ENCODE data around the gene KIF1A.

DNA sequence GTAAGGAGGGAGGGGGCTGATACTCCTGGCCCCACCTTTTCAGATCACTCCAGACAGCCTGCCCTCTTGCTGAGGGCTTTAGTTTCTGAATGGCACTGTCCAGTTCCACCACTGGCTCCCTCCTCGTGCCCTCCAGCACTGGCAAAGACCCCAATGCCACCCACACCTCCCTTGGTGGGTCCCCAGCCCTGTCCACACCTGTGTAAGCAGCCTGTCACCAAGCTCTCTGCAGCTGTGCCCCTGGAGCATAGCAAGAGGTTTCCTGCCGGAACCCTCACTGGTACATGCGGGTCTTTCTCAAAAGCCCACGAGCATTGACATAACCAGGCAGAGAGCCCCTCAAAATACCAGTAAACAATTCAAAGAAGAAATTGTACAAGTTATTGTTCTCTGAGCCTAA, 17.6 kb upstream of the KIF1A start:
- TF ChIP-seq EZH2 (IDR thresholded peaks at IDR 0.05) (no peak), EZH2phosphoT487 (IDR thresholded peaks at IDR 0.05) (no peak)
